NCI-H2196 treated with DMSO at 0.1 percent for 48 hours (cell line): ENCODE results near the gene UNC119B.
A peak's percentile ranks its signal among the peaks of the same experiment; 100 is the strongest.

Experiments used
- DNase-seq: peaks from one replicate; lab custom pipeline; 2025; ENCODE audit not compliant: unreplicated experiment; lab: John Stamatoyannopoulos, UW

UNC119B gene

GRCh38 chr12:120738252-120739030, 28.2 kb downstream of the UNC119B start:
- no peak for DNase-seq

- DNase-seq = no peak
Measured at GRCh38 chr12:120739031-120739762, 28.9 kb downstream of the UNC119B start.

- no peak for DNase-seq
Measured at GRCh38 chr12:120739821-120740613, 29.8 kb downstream of the UNC119B start.

- DNase-seq = no peak
Measured at GRCh38 chr12:120740871-120741270, 30.6 kb downstream of the UNC119B start.

- DNase-seq = no peak
Measured at GRCh38 chr12:120741476-120742421, 31.5 kb downstream of the UNC119B start.

GRCh38 chr12:120744922-120745493, 34.8 kb downstream of the UNC119B start:
- DNase-seq = no peak

- DNase-seq = no peak
Measured at GRCh38 chr12:120748242-120748641, 38.0 kb downstream of the UNC119B start.

GRCh38 chr12:120749256-120749655, 39.0 kb downstream of the UNC119B start:
- no peak for DNase-seq

GRCh38 chr12:120750806-120751205, 40.5 kb downstream of the UNC119B start:
- DNase-seq = no peak

GRCh38 chr12:120751389-120751788, 41.1 kb downstream of the UNC119B start:
- no peak for DNase-seq

- DNase-seq = no peak
Measured at GRCh38 chr12:120754792-120755191, 44.5 kb downstream of the UNC119B start.

- DNase-seq = no peak
Measured at GRCh38 chr12:120755269-120755668, 45.0 kb downstream of the UNC119B start.

GRCh38 chr12:120757226-120757742, 47.0 kb downstream of the UNC119B start:
- DNase-seq = no peak

GRCh38 chr12:120757949-120758348, 47.7 kb downstream of the UNC119B start:
- no peak for DNase-seq

- DNase-seq = no peak
Measured at GRCh38 chr12:120758798-120759590, 48.7 kb downstream of the UNC119B start.

- DNase-seq = peak; percentile 80
Measured at GRCh38 chr12:120759591-120760348, 49.5 kb downstream of the UNC119B start.

- no peak for DNase-seq
Measured at GRCh38 chr12:120760349-120761254, 50.3 kb downstream of the UNC119B start.
